OCI-LY3 (cell line): ENCODE results near the gene POLR2E.

Source experiments
- CTCF ChIP-seq: fragments of 200-600, 300-600 bp; sonication (generic); IDR thresholded peaks from 2 replicates; pipeline ENCODE4 v1.5.1; 2014; ENCODE audit warnings: antibody characterized with exemption, low read length, low read depth
- EZH2phosphoT487 ChIP-seq: fragments of 200-600 bp; shearing (Covaris generic); IDR thresholded peaks from 2 replicates; pipeline ENCODE4 v1.6.1; 2018; ENCODE audit warnings: antibody characterized with exemption, mixed run types, low read depth

DNA sequence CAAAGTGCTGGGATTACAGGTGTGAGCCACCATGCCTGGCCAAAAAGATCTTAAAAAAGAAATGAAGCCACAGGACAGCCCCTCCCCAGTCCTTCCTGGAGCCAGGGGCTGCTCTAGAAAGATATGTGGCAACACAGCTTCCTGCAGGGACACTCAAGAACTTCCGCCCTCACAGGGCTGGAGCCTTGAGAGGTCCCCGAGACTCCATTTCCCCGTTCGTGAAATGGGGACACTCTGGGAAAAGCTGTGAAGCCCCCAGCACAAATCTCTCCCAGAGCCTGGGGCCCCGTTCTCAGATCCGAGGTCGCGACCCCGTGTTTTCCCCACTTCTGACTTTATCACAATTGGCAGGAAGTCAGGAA lies 6.1 kb upstream of the POLR2E start:
- TF ChIP-seq CTCF: no peak
- no peak for TF ChIP-seq EZH2phosphoT487
